GM19452 (cell line): ENCODE data around the gene GAK.

Experiments used
- ATAC-seq: cut with Tn5 transposase; IDR thresholded peaks from one replicate; pipeline ENCODE4 v1.9.1; 2021; ENCODE audit not compliant: unreplicated experiment

Gene GAK

DNA sequence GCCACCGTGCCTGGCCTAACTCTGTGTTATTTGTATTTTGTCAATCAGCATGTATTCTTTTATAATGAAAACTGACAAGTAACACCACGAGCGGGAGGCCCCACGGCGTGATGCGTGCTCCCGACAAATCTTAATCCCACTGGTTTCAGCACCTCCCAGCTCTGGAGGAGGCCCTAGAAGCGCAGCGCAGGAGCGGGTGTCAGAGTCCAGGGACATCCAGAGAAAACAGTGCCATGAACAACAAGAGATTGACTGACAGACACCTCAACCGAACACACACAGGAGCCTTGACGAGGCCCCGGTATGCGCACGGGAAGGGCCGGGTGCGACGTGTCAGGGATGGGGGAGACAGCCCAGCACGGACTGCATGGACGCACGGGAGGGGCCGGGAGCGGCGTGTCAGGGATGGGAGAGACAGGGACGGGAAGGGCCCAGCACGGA is 23.0 kb downstream of the GAK start:
- no peak for ATAC-seq

DNA sequence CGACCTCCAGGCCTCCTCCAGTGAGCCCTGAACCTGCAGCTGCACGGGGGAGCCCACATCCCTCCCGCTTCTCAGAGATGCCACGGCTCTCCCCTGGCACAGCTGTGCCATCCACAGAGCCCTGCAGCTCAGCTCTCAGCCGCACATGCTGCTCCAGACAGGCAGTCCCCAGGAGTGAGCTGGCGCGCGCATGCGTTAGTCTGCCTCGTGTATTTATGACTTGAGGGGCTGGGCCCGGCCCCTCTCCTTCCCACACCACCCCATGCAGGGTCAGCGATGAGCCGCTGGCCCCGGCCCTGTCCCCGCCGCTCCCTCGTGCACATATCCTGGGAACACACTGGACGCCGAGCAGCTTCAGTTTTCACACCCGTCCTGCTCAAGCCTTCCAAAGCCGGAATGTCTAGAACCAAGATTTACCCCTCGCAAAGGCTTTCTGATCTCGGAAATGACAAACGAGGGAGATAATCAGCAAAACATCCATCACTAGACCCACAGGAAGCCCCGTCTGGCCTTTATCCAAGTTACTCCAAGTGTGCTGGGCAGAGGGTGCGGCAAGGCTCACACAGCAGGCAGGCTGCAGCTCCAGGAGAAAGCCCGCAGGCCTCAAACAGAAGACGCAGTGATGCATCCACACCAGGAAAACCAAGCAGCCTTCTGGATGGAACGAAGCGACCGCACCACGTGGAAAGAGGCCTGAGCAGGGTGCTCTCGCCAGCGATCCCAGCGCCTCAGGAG is 24.3 kb downstream of the GAK start:
- ATAC-seq, result no peak

DNA sequence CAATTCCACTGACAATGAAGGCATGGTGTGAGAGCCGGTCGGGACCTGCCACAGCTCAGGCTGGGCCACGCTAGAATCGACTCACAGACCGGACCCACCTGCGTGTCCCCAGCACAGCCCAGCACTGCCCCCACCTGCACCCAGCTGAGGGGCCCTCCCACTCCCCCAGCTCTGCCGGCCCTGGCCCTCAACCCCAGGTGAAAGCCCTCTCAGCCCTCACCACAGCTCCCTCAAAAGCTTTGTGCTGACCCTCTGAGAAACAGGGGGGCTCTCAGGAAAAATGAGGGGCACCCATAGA is 25.1 kb downstream of the GAK start:
- ATAC-seq, result no peak

DNA sequence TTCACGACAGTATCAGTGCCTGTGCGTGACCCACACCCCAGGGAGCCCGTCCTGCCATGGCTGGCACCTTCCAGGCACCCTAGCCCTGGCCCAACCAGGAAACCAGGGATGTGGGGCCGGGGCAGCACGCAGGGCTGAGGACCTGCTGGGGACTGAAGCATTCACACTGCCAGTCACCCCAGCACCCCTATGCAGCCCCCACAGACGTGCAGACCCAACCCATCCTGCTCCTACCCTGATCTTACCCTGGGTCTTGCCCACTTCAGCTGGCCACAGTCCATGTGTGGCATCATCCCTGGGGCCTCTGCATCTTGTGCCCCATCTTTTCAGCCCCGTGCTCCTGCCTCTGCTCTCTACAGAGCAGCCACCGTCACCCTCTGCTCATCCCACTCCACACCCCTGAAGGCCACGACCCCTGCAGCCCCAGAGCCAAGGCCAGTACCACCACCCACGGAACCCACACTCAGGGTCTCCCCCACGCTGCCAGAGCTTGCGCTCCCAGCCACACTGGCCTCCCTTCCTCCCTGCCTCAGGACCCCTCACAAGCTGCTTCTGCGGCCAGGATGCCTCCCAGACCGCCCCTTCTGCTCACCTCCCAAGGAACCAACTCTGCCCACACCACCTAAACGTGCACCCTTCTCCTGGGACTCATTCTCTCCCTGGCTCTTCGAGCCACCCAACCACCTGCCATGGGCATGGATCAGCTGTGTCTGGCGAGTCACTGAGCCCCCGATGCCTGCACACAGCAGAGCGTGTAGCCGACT is 25.6 kb downstream of the GAK start:
- no peak for ATAC-seq

DNA sequence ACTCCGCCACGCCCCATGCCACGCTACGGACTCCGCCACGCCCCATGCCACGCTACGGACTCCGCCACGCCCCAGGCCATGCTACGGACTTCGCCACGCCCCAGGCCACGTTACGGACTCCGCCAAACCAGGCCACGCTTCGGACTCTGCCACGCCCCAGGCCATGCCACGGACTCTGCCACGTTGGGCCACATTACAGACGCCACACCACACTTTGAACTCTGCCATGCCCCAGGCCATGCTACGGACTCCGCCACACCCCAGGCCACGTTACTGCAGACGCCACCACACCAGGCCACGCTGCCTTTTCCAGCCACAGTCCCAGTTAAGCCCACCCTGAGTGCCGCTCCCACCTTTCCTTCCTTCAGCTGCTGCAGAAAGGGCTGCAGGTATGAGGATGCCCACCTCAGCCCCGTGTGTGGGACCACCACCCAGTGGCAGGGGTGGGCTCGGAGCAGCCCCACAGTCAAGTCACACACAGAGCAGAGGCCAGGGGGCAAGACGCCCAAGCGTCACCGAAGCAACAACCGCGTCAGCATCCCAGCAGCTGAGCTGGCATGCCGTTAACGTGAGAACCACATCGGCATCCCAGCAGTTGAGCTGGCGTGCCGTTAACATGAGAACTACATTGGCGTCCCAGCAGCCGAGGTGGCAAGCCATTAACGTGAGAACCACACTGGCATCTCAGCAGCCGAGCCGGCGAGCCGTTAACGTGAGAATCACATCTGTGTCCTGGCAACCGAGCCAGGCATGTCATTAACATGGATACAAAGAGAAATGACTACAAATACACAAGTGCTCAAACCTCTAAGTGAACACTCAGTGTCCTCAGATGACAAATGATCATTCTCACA is 26.4 kb downstream of the GAK start:
- no peak for ATAC-seq

DNA sequence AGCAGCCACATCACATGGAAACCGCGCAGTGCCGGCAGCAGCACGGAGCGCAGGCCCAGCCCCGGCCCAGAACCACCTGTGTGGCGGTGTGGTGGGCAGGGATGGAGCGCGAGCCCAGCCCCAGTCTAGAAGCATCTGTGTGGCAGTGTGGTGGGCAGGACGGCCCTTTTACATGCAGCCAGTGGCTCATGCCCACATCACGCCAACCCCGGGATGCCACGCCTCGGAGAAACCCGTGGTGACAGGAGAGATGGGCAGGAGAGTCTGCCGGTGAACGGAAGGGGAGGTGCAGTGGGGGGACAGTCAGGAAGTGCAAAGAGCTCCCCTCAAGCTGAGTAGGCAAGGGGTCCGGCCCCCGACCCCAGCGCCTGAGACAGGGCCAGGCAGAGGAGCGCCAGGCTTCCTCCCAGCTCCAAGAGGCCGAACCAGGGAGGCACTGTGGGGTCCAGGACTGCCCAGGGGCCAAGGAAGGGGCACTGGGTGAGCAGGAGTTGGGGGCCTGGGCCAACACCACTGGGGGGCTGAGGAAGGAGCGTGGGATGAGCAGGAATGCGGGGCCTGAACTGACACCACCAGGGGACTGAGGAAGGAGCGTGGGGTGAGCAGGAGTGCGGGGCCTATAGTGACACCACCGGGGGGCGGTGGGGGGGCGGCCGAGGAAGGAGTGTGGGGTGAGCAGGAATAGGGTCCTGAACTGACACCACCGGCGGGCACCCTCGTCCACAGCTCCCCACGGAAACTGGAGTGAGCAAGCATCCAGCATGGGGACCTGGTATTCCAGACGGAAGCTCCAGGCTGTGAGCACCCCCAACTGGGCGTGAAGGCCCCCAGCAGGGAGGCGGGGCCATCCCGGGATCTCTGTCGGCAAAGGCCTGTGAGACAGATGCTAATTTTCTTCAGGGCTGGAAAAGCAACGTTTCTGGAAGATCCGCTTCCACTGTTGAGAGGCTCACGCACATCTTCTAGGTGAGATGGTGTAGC is 28.8 kb downstream of the GAK start:
- ATAC-seq, result no peak

DNA sequence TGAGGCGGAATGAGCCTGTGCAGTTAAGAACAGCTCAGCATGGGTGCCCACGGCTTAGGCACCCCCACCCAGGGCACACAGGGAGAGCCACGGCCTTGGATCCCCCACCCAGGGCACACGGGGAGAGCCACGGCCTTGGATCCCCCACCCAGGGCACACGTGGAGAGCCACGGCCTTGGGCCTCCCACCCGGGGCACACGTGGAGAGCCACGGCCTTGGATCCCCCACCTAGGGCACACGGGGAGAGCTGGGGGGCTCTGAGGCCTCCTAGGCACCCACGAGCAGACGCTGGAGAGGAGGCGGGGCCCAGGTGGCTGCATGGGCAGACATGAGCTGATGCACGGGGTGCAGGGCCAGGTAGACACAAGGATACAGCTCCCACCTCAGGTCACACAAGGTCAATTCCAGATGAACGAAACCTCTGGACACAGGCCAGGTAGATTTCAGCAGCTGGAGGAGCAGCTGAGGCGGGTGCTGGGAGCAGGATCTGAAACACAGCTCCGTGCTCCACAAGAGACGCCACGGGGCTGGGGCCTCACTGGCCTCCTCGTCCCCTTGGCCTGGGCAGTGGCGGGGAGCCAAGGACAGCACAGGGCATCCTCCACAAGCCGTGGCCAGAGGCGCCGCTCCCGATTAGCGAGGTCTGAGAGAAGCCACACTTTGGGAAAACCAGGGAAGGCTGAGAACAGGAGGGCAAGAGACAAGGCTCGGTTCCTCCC is 30.8 kb downstream of the GAK start:
- no peak for ATAC-seq

DNA sequence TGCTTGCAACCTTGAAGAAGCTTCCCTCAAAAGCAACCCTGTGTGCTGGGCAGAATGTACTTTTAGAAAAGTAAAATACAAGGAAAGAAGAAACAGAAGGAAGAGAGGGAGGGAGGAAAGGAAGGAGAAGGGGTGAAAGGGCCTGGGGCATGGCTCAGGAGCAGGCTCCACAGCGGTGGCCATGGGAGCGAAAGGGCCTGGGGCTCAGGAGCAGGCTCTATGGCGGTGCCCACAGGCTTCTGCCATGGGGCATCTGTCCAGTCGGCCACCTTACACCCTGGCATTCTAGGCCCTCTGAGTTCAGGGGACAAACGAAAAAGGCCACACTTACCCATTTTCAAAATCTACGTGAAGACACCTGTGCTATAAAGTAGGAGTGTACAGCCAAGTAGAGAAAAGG is 31.4 kb downstream of the GAK start:
- no peak for ATAC-seq

DNA sequence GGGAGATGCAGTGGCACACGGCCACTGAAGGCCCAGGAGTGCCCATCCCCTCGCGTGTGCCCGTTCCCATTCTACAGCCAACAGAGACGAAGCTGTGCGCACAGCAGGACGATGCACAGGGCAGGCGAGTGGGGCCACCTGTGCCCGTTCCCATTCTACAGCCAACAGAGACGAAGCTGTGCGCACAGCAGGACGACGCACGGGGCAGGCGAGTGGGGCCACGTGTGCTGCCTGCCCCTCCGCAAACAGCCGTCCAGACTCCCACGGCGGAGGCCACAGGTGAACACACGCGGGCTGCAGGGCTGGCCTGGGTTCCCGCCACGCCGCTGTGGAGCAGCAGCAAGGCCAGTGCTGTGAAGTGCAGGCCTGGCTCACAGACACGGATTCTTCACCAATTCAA is 32.0 kb downstream of the GAK start:
- ATAC-seq, result no peak

DNA sequence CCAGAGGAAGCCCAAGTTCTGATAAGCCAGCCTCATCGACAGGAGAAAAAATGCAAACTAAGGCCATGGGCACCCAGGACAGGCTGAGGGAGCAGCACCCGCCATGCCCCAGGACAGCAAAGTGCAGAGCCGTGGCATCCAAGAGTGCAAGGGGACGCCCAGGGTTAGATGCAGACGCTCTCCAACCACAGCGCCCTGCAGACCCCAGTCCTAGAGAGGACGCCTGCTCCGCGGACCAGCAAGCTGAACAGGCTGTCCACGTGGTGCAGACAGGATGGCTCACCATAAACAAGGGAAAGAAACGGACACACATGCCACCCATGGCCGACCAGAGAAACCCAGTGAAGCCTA is 32.6 kb downstream of the GAK start:
- no peak for ATAC-seq

DNA sequence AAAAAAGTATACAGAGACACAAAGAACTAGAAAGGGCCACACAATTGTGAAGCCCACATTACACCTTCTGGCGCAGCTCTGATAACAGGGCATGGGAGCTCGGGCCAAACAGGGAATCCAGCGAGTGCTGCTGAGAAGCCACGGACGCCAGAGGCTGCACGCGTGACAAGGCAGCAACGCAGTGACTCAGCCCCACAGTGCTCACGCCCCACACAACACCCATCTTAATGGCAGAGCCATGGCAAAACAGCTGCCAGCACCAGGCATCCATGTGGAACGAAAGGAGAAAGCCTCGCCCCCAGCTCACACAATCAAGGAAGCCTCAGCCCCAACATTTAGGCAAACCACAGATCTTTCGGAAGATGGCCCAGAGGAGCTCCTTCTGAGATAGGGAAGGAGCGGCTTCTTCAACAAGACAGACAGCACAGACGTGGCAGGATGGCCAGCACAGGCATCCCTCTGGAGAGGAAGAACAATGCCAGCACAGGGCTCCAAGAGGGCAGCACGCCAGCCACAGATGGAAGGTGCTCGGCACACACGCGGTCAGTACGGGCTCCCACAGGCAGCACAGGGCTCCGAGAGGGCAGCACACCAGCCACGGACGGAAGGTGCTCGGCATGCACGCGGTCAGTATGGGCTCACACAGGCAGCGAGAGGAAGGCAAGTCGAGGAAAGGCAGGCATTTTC is 33.1 kb downstream of the GAK start:
- ATAC-seq, result no peak

DNA sequence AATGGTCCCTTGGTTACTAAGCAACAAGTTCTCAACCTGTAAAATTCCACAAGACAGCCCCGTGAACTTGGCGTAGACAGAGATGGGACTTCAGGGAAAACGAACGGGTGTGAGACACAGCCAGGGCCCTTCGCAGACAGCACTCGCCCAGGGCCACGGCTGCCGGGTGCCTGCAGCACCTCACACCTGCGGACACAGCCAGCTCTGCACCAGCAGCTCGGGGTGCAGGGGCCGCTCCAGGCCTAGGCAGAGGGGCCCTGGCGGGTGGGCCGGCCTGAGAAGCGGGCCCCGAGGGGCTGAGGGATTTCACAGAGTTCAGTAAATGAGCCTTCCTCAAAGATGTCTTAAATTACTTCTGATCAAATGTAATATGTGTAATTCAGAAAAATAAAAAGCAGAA is 34.0 kb downstream of the GAK start:
- ATAC-seq, result no peak

DNA sequence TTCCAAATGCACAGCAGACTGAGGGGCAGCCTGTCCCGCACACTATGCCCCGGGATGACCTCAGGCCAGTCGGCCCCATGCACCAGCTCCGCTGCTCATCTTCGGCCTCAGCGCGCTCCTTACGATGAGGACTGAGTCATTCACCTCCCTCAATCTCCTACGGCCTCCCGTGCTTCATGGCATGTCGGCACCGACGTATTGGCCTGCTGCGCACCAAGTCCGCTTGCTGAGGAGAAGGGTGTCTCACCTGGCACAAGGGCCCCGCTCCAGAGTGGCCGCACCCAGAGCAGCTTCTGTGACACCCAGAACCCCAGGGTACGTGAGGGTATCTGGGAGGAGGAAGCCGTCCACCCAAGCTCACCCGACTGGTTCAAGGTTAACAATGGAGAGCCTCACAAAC is 35.5 kb downstream of the GAK start:
- no peak for ATAC-seq

DNA sequence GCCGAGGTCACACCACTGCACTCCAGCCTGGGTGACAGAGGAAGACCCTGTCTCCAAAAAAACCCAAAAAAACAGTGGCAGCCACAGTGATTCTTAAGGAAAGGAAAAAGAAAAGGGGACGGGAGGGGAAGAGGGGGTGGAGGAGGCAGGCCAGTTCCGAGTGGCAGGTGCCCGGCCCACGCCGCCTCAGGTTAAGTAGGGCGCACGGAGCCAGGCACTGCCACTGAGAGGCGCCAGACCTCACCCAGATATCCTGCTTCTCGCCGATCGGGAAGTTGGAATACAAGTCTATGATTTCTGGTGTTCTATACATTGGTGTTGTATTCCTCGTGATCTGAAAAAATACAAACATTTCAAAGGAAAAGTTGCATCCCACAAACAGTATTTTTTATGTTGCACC is 35.9 kb downstream of the GAK start:
- ATAC-seq, result no peak

DNA sequence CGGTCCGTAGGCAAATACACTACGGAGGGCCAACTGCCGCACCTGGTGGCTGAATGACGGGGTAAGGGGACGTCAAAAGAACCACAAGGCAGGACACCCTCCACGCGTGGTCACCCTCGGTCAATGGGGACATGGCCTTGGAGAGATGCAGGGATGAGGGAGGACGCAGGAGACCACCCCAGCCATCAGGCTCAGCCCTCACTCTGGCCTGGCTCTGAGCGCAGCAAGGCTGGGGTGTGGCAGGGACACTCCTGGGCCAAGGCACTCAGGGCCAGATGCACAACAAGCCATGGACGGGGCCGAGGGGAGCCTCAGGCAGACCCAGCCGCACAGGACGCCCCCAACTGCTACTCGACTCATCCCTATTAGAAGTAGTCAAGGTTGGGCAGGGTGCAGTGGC is 36.5 kb downstream of the GAK start:
- no peak for ATAC-seq

DNA sequence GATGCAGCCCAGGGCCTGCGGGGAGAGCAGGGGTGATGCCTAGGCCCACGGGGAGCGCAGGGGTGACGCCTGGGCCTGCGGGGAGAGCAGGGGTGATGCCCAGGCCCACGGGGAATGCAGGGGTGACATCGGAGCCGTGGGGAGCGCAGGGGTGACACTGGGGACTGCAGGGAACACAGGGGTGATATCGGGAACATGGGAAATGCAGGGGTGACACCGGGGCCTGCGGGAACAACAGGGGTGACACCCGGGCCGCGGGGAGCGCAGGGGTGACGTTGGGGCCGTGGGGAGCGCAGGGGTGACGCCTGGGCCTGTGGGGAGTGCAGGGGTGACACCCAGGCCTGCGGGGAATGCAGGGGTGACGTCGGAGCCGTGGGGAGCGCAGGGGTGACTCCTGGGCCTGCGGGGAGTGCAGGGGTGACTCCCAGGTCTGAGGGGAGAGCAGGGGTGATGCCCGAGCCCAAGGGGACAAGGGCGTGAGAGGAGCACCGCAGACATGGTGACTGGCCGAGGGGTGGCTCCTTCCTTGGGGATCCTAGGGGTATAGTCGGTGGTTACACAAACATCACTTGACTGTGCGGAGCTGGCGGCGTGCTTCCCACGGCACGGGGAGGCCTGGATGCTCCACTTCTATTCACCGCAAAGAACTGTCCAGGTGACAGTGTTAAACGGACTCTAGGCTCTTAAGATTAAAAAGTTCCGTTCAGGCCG is 38.0 kb downstream of the GAK start:
- no peak for ATAC-seq

DNA sequence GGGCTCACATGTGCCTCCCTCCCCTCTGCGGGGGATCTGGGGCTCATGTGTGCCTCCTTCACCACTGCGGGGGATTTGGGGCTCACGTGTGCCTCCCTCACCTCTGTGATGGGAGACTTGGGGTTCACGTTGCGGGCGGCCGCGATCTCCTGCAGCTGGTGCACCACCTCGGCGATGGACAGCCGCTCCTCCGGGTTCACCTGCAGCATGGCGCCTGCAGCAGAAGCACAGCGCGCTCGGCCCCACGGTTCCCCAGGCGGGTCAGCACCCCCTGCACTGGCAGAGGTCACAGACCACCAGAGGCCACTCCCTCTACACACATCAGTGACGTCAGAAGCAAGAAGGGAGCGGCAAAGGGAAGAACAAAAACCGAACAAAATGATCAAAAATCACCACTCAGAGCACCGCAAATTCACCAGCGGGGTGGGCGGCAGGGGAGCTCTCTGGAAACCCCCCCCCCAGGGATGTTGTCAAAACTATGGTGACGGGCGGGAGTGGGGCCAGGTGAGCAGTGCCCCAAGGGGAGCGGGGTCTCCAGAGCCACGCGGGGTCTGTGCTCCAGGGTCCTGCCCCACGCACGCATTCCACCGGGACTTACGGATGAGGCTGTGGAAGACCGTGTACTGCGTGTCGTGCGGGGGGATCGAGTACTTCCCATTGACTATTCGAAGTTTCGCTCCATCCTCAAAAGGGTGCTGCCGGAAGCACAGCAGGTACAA is 38.7 kb downstream of the GAK start:
- no peak for ATAC-seq

DNA sequence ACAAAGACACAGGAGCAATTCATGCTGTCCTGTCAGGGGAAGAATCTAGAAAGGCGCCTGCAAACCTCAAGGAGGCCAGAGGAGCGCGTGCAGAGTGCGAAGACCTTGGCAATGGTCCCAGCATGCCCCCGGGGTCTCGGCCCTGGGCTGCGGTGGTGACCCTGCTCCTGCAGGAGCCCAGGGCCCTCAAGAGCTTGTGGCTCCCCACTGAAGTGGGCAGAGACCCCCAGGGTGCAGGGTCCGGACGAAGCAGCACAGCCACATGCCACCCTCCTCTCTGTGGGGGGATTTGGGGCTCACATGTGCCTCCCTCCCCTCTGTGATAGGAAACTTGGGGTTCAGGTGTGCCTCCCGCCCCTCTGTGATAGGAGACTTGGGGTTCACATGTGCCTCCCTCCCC is 39.3 kb downstream of the GAK start:
- ATAC-seq, result no peak
